ENCODE results near the gene VPS35.
"Not testable (repeated sequence)": the region's sequence is repeated elsewhere in the genome, so short reads cannot be mapped to it uniquely, and the experiment has no call there.

The VPS35 gene

DNA sequence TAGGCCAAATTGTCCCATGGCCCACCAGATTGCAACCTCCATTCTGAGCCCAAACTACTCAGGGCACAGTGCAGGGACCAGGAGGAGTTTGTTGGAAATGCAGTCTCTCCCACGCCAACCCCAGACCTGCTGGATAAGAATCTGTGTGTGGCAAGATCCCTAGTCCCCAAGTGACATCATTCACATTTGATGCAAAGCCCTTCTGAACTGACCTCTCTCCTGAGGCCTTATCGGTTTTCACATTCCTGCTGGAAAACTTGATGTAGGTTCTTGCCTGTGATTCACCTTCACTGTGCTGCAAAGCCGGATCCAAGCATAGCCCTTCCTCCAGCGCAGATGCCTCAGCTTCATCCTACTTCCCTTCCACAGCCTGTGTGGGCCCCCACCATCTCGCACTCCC lies 61.2 kb downstream of the VPS35 start:
- Mint-ChIP-seq H3K4me1 (peaks cover 18% of the 10 kb centered on the region), H3K27me3 (ENCODE audit: low read depth) (peaks cover 15% of the 10 kb centered on the region), H3K36me3 (ENCODE audit: low read depth) (no peaks in the 10 kb centered on the region), H3K27ac (no peak overlapping the region), H3K4me3 (no peak overlapping the region), H3K9me3 (no peaks in the 10 kb centered on the region)
- TF ChIP-seq CTCF (IDR thresholded peaks at IDR 0.05; ENCODE audit: unreplicated experiment in 3 of 3), result no peak

DNA sequence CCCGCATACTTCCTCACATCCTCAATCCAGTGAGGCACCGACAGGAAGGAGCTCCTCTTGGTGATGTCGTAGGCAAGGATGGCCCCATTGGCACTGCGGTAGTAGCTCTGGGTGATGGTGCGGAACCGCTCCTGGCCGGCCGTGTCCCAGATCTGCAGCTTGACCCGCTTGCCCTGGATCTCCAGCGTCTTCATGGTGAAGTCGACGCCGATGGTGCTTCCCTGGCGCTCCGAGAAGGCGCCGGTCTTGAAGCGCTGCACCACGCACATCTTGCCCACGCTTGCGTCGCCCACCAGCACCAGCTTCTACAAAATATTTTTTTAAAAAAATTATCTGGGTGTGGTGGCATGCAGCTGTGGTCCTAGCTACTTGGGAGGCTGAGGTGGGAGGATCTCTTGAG lies 62.3 kb downstream of the VPS35 start:
- not testable (repeated sequence) for H3K27ac Mint-ChIP-seq; H3K27me3 Mint-ChIP-seq (ENCODE audit: low read depth)

GRCh38 chr16:46624862-46625261 lies 64.1 kb downstream of the VPS35 start:
- not testable (repeated sequence) for H3K9me3 Mint-ChIP-seq; H3K4me3 Mint-ChIP-seq; H3K27ac Mint-ChIP-seq; H3K36me3 Mint-ChIP-seq (ENCODE audit: low read depth); H3K27me3 Mint-ChIP-seq (ENCODE audit: low read depth)
- peaks cover 27% of the 10 kb centered on the region for H3K4me1 Mint-ChIP-seq

More for the DNA sequence above, 62.3 kb downstream of the VPS35 start:
- not testable (repeated sequence) for H3K36me3 Mint-ChIP-seq (ENCODE audit: low read depth); H3K9me3 Mint-ChIP-seq; H3K4me3 Mint-ChIP-seq
- H3K4me1 Mint-ChIP-seq, result peaks cover 14% of the 10 kb centered on the region

- H3K4me3 Mint-ChIP-seq; H3K27ac Mint-ChIP-seq; H3K36me3 Mint-ChIP-seq (ENCODE audit: low read depth); H3K27me3 Mint-ChIP-seq (ENCODE audit: low read depth); H3K9me3 Mint-ChIP-seq: not testable (repeated sequence)
- peaks cover 16% of the 10 kb centered on the region for H3K4me1 Mint-ChIP-seq
Observed at GRCh38 chr16:46623707-46624106, 65.3 kb downstream of the VPS35 start.

DNA sequence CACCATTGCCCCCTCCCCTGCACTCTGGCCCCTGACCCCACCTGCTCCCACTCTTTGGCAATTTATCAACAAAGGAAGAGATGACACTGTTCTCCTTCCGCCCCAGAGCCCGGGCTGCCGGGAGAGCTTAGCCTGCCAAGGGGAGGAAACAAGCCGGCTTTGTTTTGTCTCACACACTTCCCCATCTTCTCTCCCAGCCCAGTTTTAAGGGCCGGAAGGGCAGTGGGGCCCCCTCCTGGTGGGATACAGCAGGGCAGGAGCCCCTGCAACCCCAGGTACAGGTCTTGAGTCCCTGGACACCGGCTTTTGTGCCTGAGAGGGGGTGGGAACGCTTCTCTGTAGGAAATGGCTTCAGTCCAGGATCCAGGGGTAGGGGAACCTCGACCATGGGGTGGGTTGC lies 65.7 kb downstream of the VPS35 start:
- H3K27me3 Mint-ChIP-seq (ENCODE audit: low read depth); H3K27ac Mint-ChIP-seq; H3K9me3 Mint-ChIP-seq; H3K4me3 Mint-ChIP-seq; H3K36me3 Mint-ChIP-seq (ENCODE audit: low read depth): not testable (repeated sequence)
- peaks cover 16% of the 10 kb centered on the region for H3K4me1 Mint-ChIP-seq

DNA sequence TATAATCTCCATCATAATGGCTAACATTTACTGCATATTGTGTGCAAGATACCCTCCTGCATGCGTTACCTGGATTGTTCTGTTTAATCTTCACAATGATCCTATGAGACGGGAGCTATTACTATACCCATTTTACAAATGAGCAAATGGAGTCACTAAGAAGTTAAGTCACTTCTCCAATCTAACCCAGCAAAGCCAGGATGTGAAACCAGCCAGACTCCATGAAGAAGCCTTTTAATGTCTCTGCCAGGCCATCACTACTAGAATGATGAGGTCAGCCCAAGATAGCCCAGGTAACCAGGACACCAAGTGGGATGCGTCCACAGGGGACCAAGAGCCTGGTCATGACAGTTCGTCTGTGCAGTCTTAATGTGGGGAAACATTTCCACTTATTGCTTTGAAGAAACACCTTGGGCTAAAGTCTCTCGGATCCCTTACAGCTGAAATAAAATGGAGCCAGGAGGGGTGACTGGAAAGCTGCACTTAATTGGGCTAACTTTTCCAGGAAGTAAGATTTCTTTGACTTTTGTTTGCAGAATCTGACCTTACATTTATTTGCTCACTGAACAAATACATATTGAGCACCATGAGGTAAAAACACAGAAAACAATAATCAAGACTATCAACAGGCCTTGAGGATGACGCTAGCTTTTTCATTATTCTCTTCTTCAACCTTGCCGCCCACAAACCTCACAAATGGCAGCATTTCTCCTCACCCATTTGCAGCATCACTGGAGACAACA lies 66.9 kb downstream of the VPS35 start:
- peak overlapping the region in 1 of 3 experiments; percentile 17 for H3K27ac Mint-ChIP-seq
- H3K9me3 Mint-ChIP-seq, result no peaks in the 10 kb centered on the region
- no peak for TF ChIP-seq CTCF (IDR thresholded peaks at IDR 0.05; ENCODE audit: unreplicated experiment in 3 of 3)
- H3K4me1 Mint-ChIP-seq, result peaks cover 16% of the 10 kb centered on the region
- peak overlapping the region; percentile 93 to 94 (median 94) for H3K4me3 Mint-ChIP-seq
- no peaks in the 10 kb centered on the region for H3K27me3 Mint-ChIP-seq (ENCODE audit: low read depth)
- H3K36me3 Mint-ChIP-seq (ENCODE audit: low read depth), result no peaks in the 10 kb centered on the region

- H3K27me3 Mint-ChIP-seq (ENCODE audit: low read depth), result no peaks in the 10 kb centered on the region
Observed at GRCh38 chr16:46621006-46621933, 67.7 kb downstream of the VPS35 start, which contains the start of gene SHCBP1. SHCBP1 (minus strand) TSS chr16:46621379; CDS start chr16:46621359, 20 bp downstream.

More at GRCh38 chr16:46621006-46621933, 67.7 kb downstream of the VPS35 start, which contains the start of gene SHCBP1:
- Mint-ChIP-seq H3K9me3 (no peaks in the 10 kb centered on the region), H3K36me3 (ENCODE audit: low read depth) (peaks cover 3% of the 10 kb centered on the region), H3K4me3 (peak within 1 kb of the TSS; percentile 93 to 94 (median 94)), H3K4me1 (peaks cover 16% of the 10 kb centered on the region), H3K27ac (peak within 1 kb of the TSS; percentile 17 to 80 (median 78))
- TF ChIP-seq CTCF (IDR thresholded peaks at IDR 0.05; ENCODE audit: unreplicated experiment in 3 of 3), result no peak
